Endothelial cell of umbilical vein (primary cell): ENCODE measurements around the gene SCIN.

Experiments used
- CTCF ChIP-seq, 2 donors: IDR thresholded peaks; 1 replicate in 1 of 2; 2 replicates in 1 of 2; pipeline ENCODE4 v1.5.1; 2011; ENCODE audit warnings: low read length in 2 of 2, mild to moderate bottlenecking in 2 of 2, moderate library complexity in 2 of 2, control low read depth in 1 of 2, inconsistent platforms in 1 of 2, low read depth in 1 of 2; ENCODE audit not compliant: insufficient read depth in 1 of 2; ENCODE audit errors: extremely low read depth in 1 of 2
- GATA2 ChIP-seq: IDR thresholded peaks from 2 replicates; pipeline ENCODE4 v1.7.0; 2011; ENCODE audit warnings: low read depth, mild to moderate bottlenecking, moderate library complexity, mixed read lengths, low read length; ENCODE audit not compliant: insufficient read length, insufficient read depth
- MAX ChIP-seq: IDR thresholded peaks from 2 replicates; pipeline ENCODE4 v1.6.1; 2011; ENCODE audit not compliant: insufficient read depth, insufficient read length

- TF ChIP-seq CTCF (IDR thresholded peaks at IDR 0.05; ENCODE audit: extremely low read depth in 1 of 2, insufficient read depth in 1 of 2, low read depth in 1 of 2, low read length in 2 of 2) (no peak), MAX (no peak), GATA2 (no peak)
Measured at GRCh38 chr7:12684733-12685132, 114.2 kb downstream of the SCIN start.
